ENCODE data around the gene CERS2.

GRCh38 chr1:150973258-150973835 is 1.3 kb downstream of the CERS2 start:
- TF ChIP-seq, protein P1, sequence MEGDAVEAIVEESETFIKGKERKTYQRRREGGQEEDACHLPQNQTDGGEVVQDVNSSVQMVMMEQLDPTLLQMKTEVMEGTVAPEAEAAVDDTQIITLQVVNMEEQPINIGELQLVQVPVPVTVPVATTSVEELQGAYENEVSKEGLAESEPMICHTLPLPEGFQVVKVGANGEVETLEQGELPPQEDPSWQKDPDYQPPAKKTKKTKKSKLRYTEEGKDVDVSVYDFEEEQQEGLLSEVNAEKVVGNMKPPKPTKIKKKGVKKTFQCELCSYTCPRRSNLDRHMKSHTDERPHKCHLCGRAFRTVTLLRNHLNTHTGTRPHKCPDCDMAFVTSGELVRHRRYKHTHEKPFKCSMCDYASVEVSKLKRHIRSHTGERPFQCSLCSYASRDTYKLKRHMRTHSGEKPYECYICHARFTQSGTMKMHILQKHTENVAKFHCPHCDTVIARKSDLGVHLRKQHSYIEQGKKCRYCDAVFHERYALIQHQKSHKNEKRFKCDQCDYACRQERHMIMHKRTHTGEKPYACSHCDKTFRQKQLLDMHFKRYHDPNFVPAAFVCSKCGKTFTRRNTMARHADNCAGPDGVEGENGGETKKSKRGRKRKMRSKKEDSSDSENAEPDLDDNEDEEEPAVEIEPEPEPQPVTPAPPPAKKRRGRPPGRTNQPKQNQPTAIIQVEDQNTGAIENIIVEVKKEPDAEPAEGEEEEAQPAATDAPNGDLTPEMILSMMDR (IDR thresholded peaks at IDR 0.05 in 4 of 5, conservative IDR thresholded peaks at IDR 0.05 in 1 of 5) = no peak
- no peak for TF ChIP-seq POLR2A (IDR thresholded peaks at IDR 0.05)

Data from gastrocnemius medialis (tissue), 4 donors.